Endothelial cell of umbilical vein (primary cell): Measurements from ENCODE around the gene KRTAP4-9. TPM values are rescaled to one million over a fixed set of nuclear protein-coding genes. Genes with fewer than 3 reads are reported as not detected.

ENCODE experiments used
- BruUV-seq: library from RNA; stranded (reverse); fragments of 400-500 nt; replicated peaks from 2 replicates; lab custom pipeline; 2021; lab: Mats Ljungman, UMichigan
- CTCF ChIA-PET: fragments of 300-600, 350-600 bp; sonication (Branson Sonifier 250); formaldehyde crosslinking; loops from one replicate; lab custom pipeline; 2021; ENCODE audit warnings: antibody characterized with exemption, inconsistent platforms; lab: Charles Lee
- POLR2A ChIA-PET: fragments of 300-600, 350-600 bp; sonication (Branson Sonifier 250); formaldehyde crosslinking; loops from one replicate; lab custom pipeline; 2021; ENCODE audit warnings: antibody characterized with exemption, inconsistent platforms; lab: Charles Lee
- DNase-seq: peaks from one replicate; pipeline ENCODE4 v3.0.0-alpha.2; 2011; ENCODE audit warnings: low read depth, low spot score
- FAIRE-seq: peaks from 2 replicates; lab custom pipeline; 2011; peaks lifted over from hg19 to GRCh38; lab: Jason Lieb, UNC
- H2AFZ ChIP-seq: 2 replicates; pipeline ENCODE4 v1.6.0; 2012; ENCODE audit warnings: low read depth, low read length, control low read depth, inconsistent platforms
- H3K27ac ChIP-seq: 2 replicates; pipeline ENCODE4 v1.5.1; 2011; ENCODE audit warnings: low read depth, mild to moderate bottlenecking, control low read depth, low read length, moderate library complexity; ENCODE audit not compliant: insufficient read depth
- H3K27me3 ChIP-seq, 2 experiments: 2 replicates each; pipeline versions ENCODE4 v1.6.0 to v1.6.1; 2011; ENCODE audit warnings: low read length in 2 of 2, mixed read lengths in 1 of 2; ENCODE audit not compliant: control insufficient read depth in 2 of 2, insufficient read depth in 2 of 2
- H3K36me3 ChIP-seq, 2 experiments: 2 replicates in 1 of 2; 3 replicates in 1 of 2; pipeline ENCODE4 v1.5.1; 2011; ENCODE audit warnings: low read length in 2 of 2, mild to moderate bottlenecking in 1 of 2, moderate library complexity in 1 of 2; ENCODE audit not compliant: control insufficient read depth in 2 of 2, insufficient read depth in 2 of 2; ENCODE audit errors: extremely low read depth in 1 of 2
- H3K4me1 ChIP-seq: 3 replicates; pipeline ENCODE4 v1.5.1; 2011; ENCODE audit warnings: mild to moderate bottlenecking, low read length; ENCODE audit not compliant: control insufficient read depth, insufficient read depth; ENCODE audit errors: extremely low read depth
- H3K4me2 ChIP-seq: 2 replicates; pipeline ENCODE4 v1.6.1; 2011; ENCODE audit warnings: low read length, control low read depth, mixed read lengths; ENCODE audit not compliant: insufficient read depth
- H3K4me3 ChIP-seq, 3 experiments: fragments of 200-600 bp in 1 of 3; sonication (generic), shearing (Covaris generic) in 1 of 3; replicated peaks in 1 of 3; 2 replicates each; pipeline ENCODE4 v1.5.1; 2011 to 2016; ENCODE audit warnings: control low read depth in 3 of 3, low read length in 3 of 3, mild to moderate bottlenecking in 2 of 3, inconsistent platforms in 1 of 3, low read depth in 1 of 3, moderate library complexity in 1 of 3; ENCODE audit not compliant: insufficient read depth in 1 of 3
- H3K79me2 ChIP-seq: 2 replicates; pipeline ENCODE4 v1.6.0; 2012; ENCODE audit warnings: low read length, inconsistent platforms; ENCODE audit not compliant: control insufficient read depth, insufficient read depth
- H3K9ac ChIP-seq: replicated peaks from 2 replicates; pipeline ENCODE3; 2011; ENCODE audit warnings: low read length, control low read depth; ENCODE audit not compliant: insufficient read depth; ENCODE audit errors: extremely low read depth
- H3K9me1 ChIP-seq: replicated peaks from 3 replicates; pipeline ENCODE4 v1.6.0; 2011; ENCODE audit warnings: mild to moderate bottlenecking, low read length; ENCODE audit not compliant: control insufficient read depth, insufficient read depth; ENCODE audit errors: extremely low read depth
- H3K9me3 ChIP-seq: replicated peaks from 2 replicates; pipeline ENCODE4 v1.5.1; 2012; ENCODE audit warnings: low read length, inconsistent platforms; ENCODE audit not compliant: control insufficient read depth, insufficient read depth
- H4K20me1 ChIP-seq: replicated peaks from 2 replicates; pipeline ENCODE3; 2011; ENCODE audit warnings: mild to moderate bottlenecking, low read length; ENCODE audit not compliant: control insufficient read depth, insufficient read depth; ENCODE audit errors: extremely low read depth
- EZH2 ChIP-seq: IDR thresholded peaks from 2 replicates; pipeline ENCODE4 v1.6.1; 2012; ENCODE audit warnings: borderline replicate concordance, low read depth, mild to moderate bottlenecking, moderate library complexity, low read length, inconsistent platforms; ENCODE audit not compliant: severe bottlenecking
- FOS ChIP-seq: IDR thresholded peaks from 2 replicates; pipeline ENCODE4 v1.6.1; 2011; ENCODE audit warnings: mild to moderate bottlenecking, low read length, moderate library complexity, borderline replicate concordance; ENCODE audit not compliant: insufficient read depth
- GATA2 ChIP-seq: IDR thresholded peaks from 2 replicates; pipeline ENCODE4 v1.7.0; 2011; ENCODE audit warnings: low read depth, mild to moderate bottlenecking, moderate library complexity, mixed read lengths, low read length; ENCODE audit not compliant: insufficient read length, insufficient read depth
- JUN ChIP-seq: IDR thresholded peaks from 2 replicates; pipeline ENCODE4 v1.6.1; 2011; ENCODE audit warnings: borderline replicate concordance, low read depth; ENCODE audit not compliant: insufficient read length, insufficient read depth
- MYC ChIP-seq: IDR thresholded peaks from one replicate; pipeline ENCODE4 v1.6.1; 2011; ENCODE audit warnings: mild to moderate bottlenecking, low read depth, low read length
- POLR2A ChIP-seq: IDR thresholded peaks from 2 replicates; pipeline ENCODE4 v1.6.1; 2012; ENCODE audit warnings: low read depth, mild to moderate bottlenecking, control low read depth, low read length
- POLR2AphosphoS5 ChIP-seq: IDR thresholded peaks from 2 replicates; pipeline ENCODE4 v1.6.1; 2012; ENCODE audit warnings: low read depth, mild to moderate bottlenecking, control low read depth, low read length, moderate library complexity; ENCODE audit not compliant: insufficient read depth
- dilution Hi-C: fragments of 300-500 bp; cut with MboI; formaldehyde crosslinking; loops from one replicate; pipeline ENCODE4 v1.15.0; 2019; ENCODE audit warnings: low sequenced_read_pairs; ENCODE audit not compliant: extremely low pct_ligation_motif_present
- intact Hi-C: fragments of 100-400 bp; cut with micrococcal nuclease; formaldehyde crosslinking; loops from one replicate; pipeline ENCODE4 v1.10.0; 2022
- polyA plus RNA-seq, 4 experiments: library from polyadenylated mRNA; depleted of rRNA in 3 of 4; stranded (reverse) in 3 of 4; unstranded in 1 of 4; fragments of >200 nt; gene quantifications; 2 replicates each; pipeline versions ENCODE4 v1.2.1 to v1.2.3, GENCODE V29; 2011 to 2012; ENCODE audit warnings: missing spikeins in 1 of 4
- total RNA-seq: library from RNA; stranded (reverse); gene quantifications from 2 replicates; pipeline ENCODE4 v1.2.3, GENCODE V29; 2021
- TF ChIP-seq, protein P1 (sequence below): IDR thresholded peaks from 2 replicates; pipeline ENCODE4 v1.6.1; 2011; ENCODE audit not compliant: insufficient read depth, insufficient read length
- TF ChIP-seq, protein P2 (sequence below), 2 donors: IDR thresholded peaks; 1 replicate in 1 of 2; 2 replicates in 1 of 2; pipeline ENCODE4 v1.5.1; 2011; ENCODE audit warnings: low read length in 2 of 2, mild to moderate bottlenecking in 2 of 2, moderate library complexity in 2 of 2, control low read depth in 1 of 2, inconsistent platforms in 1 of 2, low read depth in 1 of 2; ENCODE audit not compliant: insufficient read depth in 1 of 2; ENCODE audit errors: extremely low read depth in 1 of 2

Gene KRTAP4-9
- total and polyA plus RNA-seq, 2 donors (not counting 3 experiments of a cell fraction or from before 2014, with no cell fraction given), result not detected

DNA sequence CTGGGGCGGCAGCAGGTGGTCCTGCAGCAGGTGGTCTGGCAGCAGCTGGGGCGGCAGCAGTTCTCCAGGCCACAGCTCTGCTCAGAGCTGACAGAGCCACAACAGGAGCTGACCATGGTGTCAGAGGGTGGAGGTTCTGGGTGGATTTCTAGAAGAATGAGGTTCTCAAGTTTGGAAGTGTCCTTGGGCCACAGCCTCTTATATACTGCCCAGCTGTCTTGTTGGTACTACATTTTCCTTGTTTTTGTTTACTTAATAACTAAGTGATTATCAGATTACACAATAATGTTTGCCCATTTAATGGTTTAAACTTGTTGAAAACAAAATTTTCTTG, 44.4 kb downstream of the KRTAP4-9 start, which contains the start of gene KRTAP4-5:
Gene KRTAP4-5, minus strand, starts transcription at position 174 of the 334 bp plus-strand sequence. Its CDS starts 58 bp downstream, at position 116.
- no peaks in the 10 kb centered on the region for H3K27me3 ChIP-seq
- no peaks in the 10 kb centered on the region for H4K20me1 ChIP-seq
- H3K4me1 ChIP-seq, result no peaks in the 10 kb centered on the region
- TF ChIP-seq GATA2 (no peak), MYC (no peak), POLR2AphosphoS5 (no peak), POLR2A (no peak), FOS (no peak), EZH2 (no peak), JUN (no peak)
- TF ChIP-seq, protein P1, sequence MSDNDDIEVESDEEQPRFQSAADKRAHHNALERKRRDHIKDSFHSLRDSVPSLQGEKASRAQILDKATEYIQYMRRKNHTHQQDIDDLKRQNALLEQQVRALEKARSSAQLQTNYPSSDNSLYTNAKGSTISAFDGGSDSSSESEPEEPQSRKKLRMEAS, result no peak
- TF ChIP-seq, protein P2, sequence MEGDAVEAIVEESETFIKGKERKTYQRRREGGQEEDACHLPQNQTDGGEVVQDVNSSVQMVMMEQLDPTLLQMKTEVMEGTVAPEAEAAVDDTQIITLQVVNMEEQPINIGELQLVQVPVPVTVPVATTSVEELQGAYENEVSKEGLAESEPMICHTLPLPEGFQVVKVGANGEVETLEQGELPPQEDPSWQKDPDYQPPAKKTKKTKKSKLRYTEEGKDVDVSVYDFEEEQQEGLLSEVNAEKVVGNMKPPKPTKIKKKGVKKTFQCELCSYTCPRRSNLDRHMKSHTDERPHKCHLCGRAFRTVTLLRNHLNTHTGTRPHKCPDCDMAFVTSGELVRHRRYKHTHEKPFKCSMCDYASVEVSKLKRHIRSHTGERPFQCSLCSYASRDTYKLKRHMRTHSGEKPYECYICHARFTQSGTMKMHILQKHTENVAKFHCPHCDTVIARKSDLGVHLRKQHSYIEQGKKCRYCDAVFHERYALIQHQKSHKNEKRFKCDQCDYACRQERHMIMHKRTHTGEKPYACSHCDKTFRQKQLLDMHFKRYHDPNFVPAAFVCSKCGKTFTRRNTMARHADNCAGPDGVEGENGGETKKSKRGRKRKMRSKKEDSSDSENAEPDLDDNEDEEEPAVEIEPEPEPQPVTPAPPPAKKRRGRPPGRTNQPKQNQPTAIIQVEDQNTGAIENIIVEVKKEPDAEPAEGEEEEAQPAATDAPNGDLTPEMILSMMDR (IDR thresholded peaks at IDR 0.05; ENCODE audit: extremely low read depth in 1 of 2, insufficient read depth in 1 of 2, low read depth in 1 of 2, low read length in 2 of 2), result no peak
- FAIRE-seq (no peak), DNase-seq (no peak)
- POLR2A ChIA-PET, result no interaction called here
- dilution Hi-C loops (no loop called here), intact Hi-C loops (no loop called here)
- H3K9me1 ChIP-seq, result no peaks in the 10 kb centered on the region
- no peaks in the 10 kb centered on the region for H3K9me3 ChIP-seq
- CTCF ChIA-PET, result no interaction called here
- no peak within 1 kb of the TSS for H2AFZ ChIP-seq
- no peak within 1 kb of the TSS for H3K4me2 ChIP-seq
- no peaks in the 10 kb centered on the region for H3K79me2 ChIP-seq
- H3K36me3 ChIP-seq, result no peaks in the 10 kb centered on the region
- BruUV-seq, result no TSS peak
- H3K9ac ChIP-seq, result no peak within 1 kb of the TSS
- no peak within 1 kb of the TSS for H3K4me3 ChIP-seq
- H3K27ac ChIP-seq, result no peak within 1 kb of the TSS
